Measurements from ENCODE around the gene ABAT. TPM values are rescaled to one million over a fixed set of nuclear protein-coding genes. Genes with fewer than 3 reads are reported as not detected.

The ABAT gene
- polyA plus RNA-seq, 4 donors: 13.4 to 41.6 (median 34.6) TPM

- WGBS, 3 donors: 8 to 15% (median 13%) methylated on average over 21 to 24 of the region's 24 CpGs
- Histone ChIP-seq H3K36me3 (ENCODE audit: control insufficient read depth in 3 of 3, insufficient read depth in 2 of 3, low read depth in 1 of 3, low read length in 3 of 3) (peaks cover 0 to 5% (median 0%) of the 10 kb centered on the region in 3 donors), H3K27me3 (ENCODE audit: control insufficient read depth in 3 of 3, insufficient read depth in 3 of 3, low read length in 3 of 3) (no peaks in the 10 kb centered on the region), H3K4me3 (ENCODE audit: low read depth in 1 of 3, low read length in 3 of 3) (peak overlapping the region; percentile 54 to 90 (median 65)), H3K4me1 (ENCODE audit: control insufficient read depth in 3 of 3, insufficient read depth in 2 of 3, low read depth in 1 of 3, low read length in 2 of 3) (peaks cover 3 to 37% (median 7%) of the 10 kb centered on the region in 3 donors), H3K9me3 (ENCODE audit: control insufficient read depth in 2 of 2, insufficient read depth in 1 of 2, low read depth in 1 of 2, low read length in 1 of 2) (no peaks in the 10 kb centered on the region), H3K27ac (ENCODE audit: low read depth in 1 of 3, low read length in 2 of 3) (peak overlapping the region; percentile 34 to 56 (median 49))
- FAIRE-seq (no peak), DNase-seq (no peak)
Measured at GRCh38 chr16:8673611-8674412, 605 bp upstream of the ABAT start.

- WGBS, 3 donors: 45 to 58% (median 50%) methylated on average over 13 of the region's 13 CpGs
- FAIRE-seq: no peak
- peaks cover 0 to 8% (median 0%) of the 10 kb centered on the region in 3 donors for H3K36me3 ChIP-seq (ENCODE audit: control insufficient read depth in 3 of 3, insufficient read depth in 2 of 3, low read depth in 1 of 3, low read length in 3 of 3)
- peak overlapping the region in 2 of 3 donors; percentile 76 to 90 for H3K4me3 ChIP-seq (ENCODE audit: low read depth in 1 of 3, low read length in 3 of 3)
- H3K9me3 ChIP-seq (ENCODE audit: control insufficient read depth in 2 of 2, insufficient read depth in 1 of 2, low read depth in 1 of 2, low read length in 1 of 2): peaks cover 0 to 5% of the 10 kb centered on the region in 2 donors
- DNase-seq: peak in 1 of 2 donors; percentile 63
- peaks cover 3 to 43% (median 7%) of the 10 kb centered on the region in 3 donors for H3K4me1 ChIP-seq (ENCODE audit: control insufficient read depth in 3 of 3, insufficient read depth in 2 of 3, low read depth in 1 of 3, low read length in 2 of 3)
- no peaks in the 10 kb centered on the region for H3K27me3 ChIP-seq (ENCODE audit: control insufficient read depth in 3 of 3, insufficient read depth in 3 of 3, low read length in 3 of 3)
- peak overlapping the region in 1 of 3 donors; percentile 8 for H3K27ac ChIP-seq (ENCODE audit: low read depth in 1 of 3, low read length in 2 of 3)
Measured at GRCh38 chr16:8675183-8676159, 1.1 kb downstream of the ABAT start.

- Histone ChIP-seq H3K9me3 (ENCODE audit: control insufficient read depth in 2 of 2, insufficient read depth in 1 of 2, low read depth in 1 of 2, low read length in 1 of 2) (peaks cover 0 to 5% of the 10 kb centered on the region in 2 donors), H3K36me3 (ENCODE audit: control insufficient read depth in 3 of 3, insufficient read depth in 2 of 3, low read depth in 1 of 3, low read length in 3 of 3) (peaks cover 0 to 8% (median 0%) of the 10 kb centered on the region in 3 donors), H3K4me1 (ENCODE audit: control insufficient read depth in 3 of 3, insufficient read depth in 2 of 3, low read depth in 1 of 3, low read length in 2 of 3) (peaks cover 3 to 43% (median 7%) of the 10 kb centered on the region in 3 donors), H3K27ac (ENCODE audit: low read depth in 1 of 3, low read length in 2 of 3) (peak overlapping the region in 1 of 3 donors; percentile 8), H3K4me3 (ENCODE audit: low read depth in 1 of 3, low read length in 3 of 3) (no peak overlapping the region), H3K27me3 (ENCODE audit: control insufficient read depth in 3 of 3, insufficient read depth in 3 of 3, low read length in 3 of 3) (no peaks in the 10 kb centered on the region)
- 54 to 64% (median 58%) methylated on average over 5 of the region's 5 CpGs for WGBS, 3 donors
- FAIRE-seq (no peak), DNase-seq (no peak)
Measured at GRCh38 chr16:8676160-8676547, 1.7 kb downstream of the ABAT start.

GRCh38 chr16:8676737-8677375 lies 2.4 kb downstream of the ABAT start:
- WGBS, 3 donors: 39 to 67% (median 45%) methylated on average over 7 of the region's 7 CpGs
- H3K4me1 ChIP-seq (ENCODE audit: control insufficient read depth in 3 of 3, insufficient read depth in 2 of 3, low read depth in 1 of 3, low read length in 2 of 3): peaks cover 3 to 43% (median 7%) of the 10 kb centered on the region in 3 donors
- peaks cover 0 to 5% of the 10 kb centered on the region in 2 donors for H3K9me3 ChIP-seq (ENCODE audit: control insufficient read depth in 2 of 2, insufficient read depth in 1 of 2, low read depth in 1 of 2, low read length in 1 of 2)
- H3K27ac ChIP-seq (ENCODE audit: low read depth in 1 of 3, low read length in 2 of 3): no peak overlapping the region
- no peak overlapping the region for H3K4me3 ChIP-seq (ENCODE audit: low read depth in 1 of 3, low read length in 3 of 3)
- FAIRE-seq: no peak
- H3K27me3 ChIP-seq (ENCODE audit: control insufficient read depth in 3 of 3, insufficient read depth in 3 of 3, low read length in 3 of 3): no peaks in the 10 kb centered on the region
- peak in 1 of 2 donors; percentile 40 for DNase-seq
- H3K36me3 ChIP-seq (ENCODE audit: control insufficient read depth in 3 of 3, insufficient read depth in 2 of 3, low read depth in 1 of 3, low read length in 3 of 3): peaks cover 0 to 10% (median 0%) of the 10 kb centered on the region in 3 donors

GRCh38 chr16:8677481-8677880 lies 3.1 kb downstream of the ABAT start:
- no peak overlapping the region for H3K27ac ChIP-seq (ENCODE audit: low read depth in 1 of 3, low read length in 2 of 3)
- DNase-seq (no peak), FAIRE-seq (no peak)
- no peak overlapping the region for H3K4me3 ChIP-seq (ENCODE audit: low read depth in 1 of 3, low read length in 3 of 3)
- H3K9me3 ChIP-seq (ENCODE audit: control insufficient read depth in 2 of 2, insufficient read depth in 1 of 2, low read depth in 1 of 2, low read length in 1 of 2): peaks cover 0 to 5% of the 10 kb centered on the region in 2 donors
- peaks cover 0 to 11% (median 0%) of the 10 kb centered on the region in 3 donors for H3K36me3 ChIP-seq (ENCODE audit: control insufficient read depth in 3 of 3, insufficient read depth in 2 of 3, low read depth in 1 of 3, low read length in 3 of 3)
- WGBS, 3 donors: 74 to 86% (median 76%) methylated on average over 5 of the region's 5 CpGs
- peaks cover 3 to 43% (median 7%) of the 10 kb centered on the region in 3 donors for H3K4me1 ChIP-seq (ENCODE audit: control insufficient read depth in 3 of 3, insufficient read depth in 2 of 3, low read depth in 1 of 3, low read length in 2 of 3)
- H3K27me3 ChIP-seq (ENCODE audit: control insufficient read depth in 3 of 3, insufficient read depth in 3 of 3, low read length in 3 of 3): no peaks in the 10 kb centered on the region

- Histone ChIP-seq H3K27ac (ENCODE audit: low read depth in 1 of 3, low read length in 2 of 3) (no peak overlapping the region), H3K4me3 (ENCODE audit: low read depth in 1 of 3, low read length in 3 of 3) (no peak overlapping the region), H3K4me1 (ENCODE audit: control insufficient read depth in 3 of 3, insufficient read depth in 2 of 3, low read depth in 1 of 3, low read length in 2 of 3) (peaks cover 3 to 43% (median 7%) of the 10 kb centered on the region in 3 donors), H3K36me3 (ENCODE audit: control insufficient read depth in 3 of 3, insufficient read depth in 2 of 3, low read depth in 1 of 3, low read length in 3 of 3) (peaks cover 0 to 13% (median 0%) of the 10 kb centered on the region in 3 donors), H3K9me3 (ENCODE audit: control insufficient read depth in 2 of 2, insufficient read depth in 1 of 2, low read depth in 1 of 2, low read length in 1 of 2) (peaks cover 0 to 5% of the 10 kb centered on the region in 2 donors), H3K27me3 (ENCODE audit: control insufficient read depth in 3 of 3, insufficient read depth in 3 of 3, low read length in 3 of 3) (no peaks in the 10 kb centered on the region)
- no peak for FAIRE-seq
- DNase-seq: peak in 1 of 2 donors; percentile 25
- 89 to 91% (median 91%) methylated on average over 7 of the region's 7 CpGs for WGBS, 3 donors
Measured at GRCh38 chr16:8678068-8678927, 3.9 kb downstream of the ABAT start.

- no peaks in the 10 kb centered on the region for H3K27me3 ChIP-seq (ENCODE audit: control insufficient read depth in 3 of 3, insufficient read depth in 3 of 3, low read length in 3 of 3)
- WGBS, 3 donors: 50 to 80% (median 59%) methylated on average over 2 of the region's 2 CpGs
- peaks cover 0 to 5% of the 10 kb centered on the region in 2 donors for H3K9me3 ChIP-seq (ENCODE audit: control insufficient read depth in 2 of 2, insufficient read depth in 1 of 2, low read depth in 1 of 2, low read length in 1 of 2)
- H3K4me3 ChIP-seq (ENCODE audit: low read depth in 1 of 3, low read length in 3 of 3): no peak overlapping the region
- no peak for FAIRE-seq
- H3K36me3 ChIP-seq (ENCODE audit: control insufficient read depth in 3 of 3, insufficient read depth in 2 of 3, low read depth in 1 of 3, low read length in 3 of 3): peaks cover 0 to 13% (median 0%) of the 10 kb centered on the region in 3 donors
- no peak overlapping the region for H3K27ac ChIP-seq (ENCODE audit: low read depth in 1 of 3, low read length in 2 of 3)
- H3K4me1 ChIP-seq (ENCODE audit: control insufficient read depth in 3 of 3, insufficient read depth in 2 of 3, low read depth in 1 of 3, low read length in 2 of 3): peaks cover 3 to 43% (median 3%) of the 10 kb centered on the region in 3 donors
- DNase-seq: no peak
Measured at GRCh38 chr16:8679151-8679550, 4.7 kb downstream of the ABAT start.

Data from small intestine (tissue), 7 donors.